Keratinocyte (primary cell): ENCODE results near the gene LPAR1. TPM values are rescaled to one million over a fixed set of nuclear protein-coding genes. Genes with fewer than 3 reads are reported as not detected.
A peak's percentile ranks its signal among the peaks of the same experiment; 100 is the strongest.

ENCODE experiments used
- DNase-seq: peaks from one replicate; pipeline ENCODE4 v3.0.0-alpha.2; 2011; ENCODE audit warnings: low read depth, missing footprints, low spot score
- FAIRE-seq: peaks from 2 replicates; lab custom pipeline; 2011; peaks lifted over from hg19 to GRCh38; lab: Jason Lieb, UNC
- H2AFZ ChIP-seq: 2 replicates; pipeline ENCODE4 v1.6.0; 2012; ENCODE audit warnings: low read length, control low read depth, inconsistent platforms; ENCODE audit not compliant: control insufficient read depth
- H3K27ac ChIP-seq: 2 replicates; pipeline ENCODE4 v1.5.1; 2011; ENCODE audit warnings: low read length; ENCODE audit not compliant: control insufficient read depth, insufficient read depth
- H3K27me3 ChIP-seq: 3 replicates; pipeline ENCODE4 v1.6.0; 2011; ENCODE audit warnings: low read length; ENCODE audit not compliant: control insufficient read depth, insufficient read depth; ENCODE audit errors: extremely low read depth
- H3K36me3 ChIP-seq, 2 experiments: 2 replicates in 1 of 2; 3 replicates in 1 of 2; pipeline ENCODE4 v1.5.1; 2011; ENCODE audit warnings: low read length in 2 of 2, mild to moderate bottlenecking in 1 of 2; ENCODE audit not compliant: control insufficient read depth in 2 of 2, insufficient read depth in 2 of 2; ENCODE audit errors: extremely low read depth in 1 of 2
- H3K4me1 ChIP-seq: 3 replicates; pipeline ENCODE4 v1.5.1; 2011; ENCODE audit warnings: low read length; ENCODE audit not compliant: control insufficient read depth, insufficient read depth; ENCODE audit errors: extremely low read depth
- H3K4me2 ChIP-seq: 3 replicates; pipeline ENCODE4 v1.6.0; 2011; ENCODE audit warnings: low read depth, low read length; ENCODE audit not compliant: control insufficient read depth, insufficient read depth; ENCODE audit errors: extremely low read depth
- H3K4me3 ChIP-seq, 3 experiments: fragments of 200-600 bp in 1 of 3; sonication (generic) in 1 of 3; 2 replicates in 2 of 3; 3 replicates in 1 of 3; pipeline ENCODE4 v1.5.1; 2011 to 2016; ENCODE audit warnings: low read length in 3 of 3, mild to moderate bottlenecking in 3 of 3, control low read depth in 2 of 3, inconsistent platforms in 1 of 3, low read depth in 1 of 3, mixed read lengths in 1 of 3, mixed run types in 1 of 3, moderate library complexity in 1 of 3; ENCODE audit not compliant: control insufficient read depth in 2 of 3, insufficient read depth in 2 of 3; ENCODE audit errors: extremely low read depth in 1 of 3
- H3K79me2 ChIP-seq: 2 replicates; pipeline ENCODE4 v1.6.0; 2012; ENCODE audit warnings: low read length; ENCODE audit not compliant: control insufficient read depth, insufficient read depth
- H3K9ac ChIP-seq: 3 replicates; pipeline ENCODE4 v1.6.0; 2011; ENCODE audit warnings: low read length; ENCODE audit not compliant: control insufficient read depth, insufficient read depth; ENCODE audit errors: extremely low read depth
- H3K9me1 ChIP-seq: 3 replicates; pipeline ENCODE4 v1.6.0; 2011; ENCODE audit warnings: low read length; ENCODE audit not compliant: control insufficient read depth, insufficient read depth; ENCODE audit errors: extremely low read depth
- H3K9me3 ChIP-seq: 2 replicates; pipeline ENCODE4 v1.5.1; 2012; ENCODE audit warnings: low read depth, low read length; ENCODE audit not compliant: control insufficient read depth
- H4K20me1 ChIP-seq: 3 replicates; pipeline ENCODE4 v1.6.0; 2011; ENCODE audit warnings: low read length; ENCODE audit not compliant: control insufficient read depth, insufficient read depth; ENCODE audit errors: extremely low read depth
- CTCF ChIP-seq, 3 experiments: IDR thresholded peaks in 1 of 3; conservative IDR thresholded peaks in 1 of 3; optimal IDR thresholded peaks in 1 of 3; 2 replicates in 2 of 3; 3 replicates in 1 of 3; pipeline versions ENCODE3 to v1.5.1; 2011; ENCODE audit warnings: low read length in 3 of 3, mild to moderate bottlenecking in 3 of 3, moderate library complexity in 2 of 3, control low read depth in 1 of 3, inconsistent platforms in 1 of 3; ENCODE audit not compliant: insufficient read depth in 2 of 3; ENCODE audit errors: extremely low read depth in 1 of 3
- EZH2 ChIP-seq: IDR thresholded peaks from one replicate; pipeline ENCODE4 v1.6.1; 2012; ENCODE audit warnings: inconsistent platforms, mild to moderate bottlenecking, low read length, moderate library complexity
- dilution Hi-C: fragments of 300-500 bp; cut with MboI; formaldehyde crosslinking; loops from one replicate; pipeline ENCODE4 v1.7.0; 2020; ENCODE audit warnings: low sequenced_read_pairs; ENCODE audit not compliant: extremely low pct_ligation_motif_present
- polyA plus RNA-seq, 5 experiments: library from polyadenylated mRNA; depleted of rRNA in 3 of 5; stranded (reverse) in 3 of 5; stranded (forward) in 1 of 5; unstranded in 1 of 5; fragments of >200 nt; gene quantifications; 1 replicate in 1 of 5; 2 replicates in 3 of 5; 3 replicates in 1 of 5; pipeline versions ENCODE4 v1.2.1 to v1.2.3, GENCODE V29; 2011 to 2012; ENCODE audit warnings: missing spikeins in 2 of 5, low read depth in 1 of 5, low replicate concordance in 1 of 5

LPAR1 gene
- polyA plus RNA-seq, 1 donor (not counting 4 experiments of a cell fraction or from before 2014, with no cell fraction given), result 43.2 TPM

GRCh38 chr9:110837401-110838005, 200.8 kb downstream of the LPAR1 start:
- no peaks in the 10 kb centered on the region for H4K20me1 ChIP-seq
- dilution Hi-C loops, result no loop called here

DNA sequence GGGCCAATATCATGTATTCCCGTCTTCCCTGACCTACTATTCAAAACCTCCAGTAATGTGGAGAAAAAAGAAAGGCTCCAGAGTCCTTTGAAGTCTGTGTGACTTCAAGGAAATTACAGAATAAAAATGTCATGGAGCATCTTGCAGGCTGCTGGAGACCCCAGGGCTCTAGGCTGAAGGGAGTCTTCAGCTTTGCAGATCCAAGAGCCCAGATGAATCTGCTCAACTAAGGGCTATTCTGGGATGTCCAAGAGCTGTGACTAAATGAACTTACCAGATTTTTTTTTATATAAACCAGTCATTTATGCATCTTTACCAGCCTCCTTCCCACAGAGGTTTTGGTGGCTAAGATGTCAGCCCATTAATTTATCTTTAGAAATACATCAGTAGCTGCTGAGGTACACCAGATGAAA, 202.4 kb downstream of the LPAR1 start:
- H4K20me1 ChIP-seq, result no peaks in the 10 kb centered on the region
- H3K27me3 ChIP-seq, result no peaks in the 10 kb centered on the region
- FAIRE-seq, result no peak
- H3K9me1 ChIP-seq, result no peaks in the 10 kb centered on the region
- peak overlapping the region; percentile 26 for H3K4me2 ChIP-seq
- H3K9ac ChIP-seq, result no peak overlapping the region
- H2AFZ ChIP-seq, result no peak overlapping the region
- no peak overlapping the region for H3K27ac ChIP-seq
- H3K4me3 ChIP-seq, result no peak overlapping the region
- TF ChIP-seq EZH2 (no peak), CTCF (optimal IDR thresholded peaks at IDR 0.05 in 1 of 3, IDR thresholded peaks at IDR 0.05 in 1 of 3, conservative IDR thresholded peaks at IDR 0.05 in 1 of 3; ENCODE audit: extremely low read depth in 1 of 3, insufficient read depth in 2 of 3, low read length in 3 of 3) (no peak)
- no peaks in the 10 kb centered on the region for H3K79me2 ChIP-seq
- peaks cover 14% of the 10 kb centered on the region for H3K4me1 ChIP-seq
- no peaks in the 10 kb centered on the region for H3K9me3 ChIP-seq
- H3K36me3 ChIP-seq, result no peaks in the 10 kb centered on the region
- dilution Hi-C loops, result no loop called here
- no peak for DNase-seq

More at GRCh38 chr9:110837401-110838005, 200.8 kb downstream of the LPAR1 start:
- TF ChIP-seq EZH2, result no peak
- TF ChIP-seq CTCF (optimal IDR thresholded peaks at IDR 0.05 in 1 of 3, IDR thresholded peaks at IDR 0.05 in 1 of 3, conservative IDR thresholded peaks at IDR 0.05 in 1 of 3; ENCODE audit: extremely low read depth in 1 of 3, insufficient read depth in 2 of 3, low read length in 3 of 3), result no peak
- no peak overlapping the region for H3K4me3 ChIP-seq
- peaks cover 14% of the 10 kb centered on the region for H3K4me1 ChIP-seq
- H2AFZ ChIP-seq, result no peak overlapping the region
- H3K36me3 ChIP-seq, result no peaks in the 10 kb centered on the region
- H3K9ac ChIP-seq, result no peak overlapping the region
- H3K27ac ChIP-seq, result no peak overlapping the region
- no peaks in the 10 kb centered on the region for H3K9me3 ChIP-seq
- no peaks in the 10 kb centered on the region for H3K9me1 ChIP-seq
- FAIRE-seq (peak; percentile 63), DNase-seq (no peak)
- H3K79me2 ChIP-seq, result no peaks in the 10 kb centered on the region
- H3K4me2 ChIP-seq, result no peak overlapping the region
- H3K27me3 ChIP-seq, result no peaks in the 10 kb centered on the region
